Pancreas (tissue), 10 donors: ENCODE data around the gene SLC9C1. TPM values are rescaled to one million over a fixed set of nuclear protein-coding genes. Genes with fewer than 3 reads are reported as not detected.
A peak's percentile ranks its signal among the peaks of the same experiment; 100 is the strongest.

Experiments
- ATAC-seq, 4 donors: fragments of 200-7000 bp; cut with Tn5 transposase; one replicate each; pipeline versions ENCODE4 v1.8.0 to v1.9.1; 2020; ENCODE audit warnings: mild to moderate bottlenecking in 4 of 4, moderate library complexity in 4 of 4
- DNase-seq, 6 donors: peaks; one replicate each; pipeline ENCODE4 v3.0.0-alpha.2; 2020
- FAIRE-seq: peaks from 2 replicates; lab custom pipeline; 2012; peaks lifted over from hg19 to GRCh38; lab: Jason Lieb, UNC
- H3K27ac ChIP-seq, 4 donors: fragments of 200-600 bp; sonication (generic); 1 replicate in 3 of 4; 2 replicates in 1 of 4; pipeline versions ENCODE4 v1.5.0 to v1.8.0; 2020
- H3K27me3 ChIP-seq, 4 donors: fragments of 200-600 bp; one replicate each; pipeline ENCODE4 v1.8.0; 2021
- H3K36me3 ChIP-seq, 3 donors: fragments of 200-600 bp; sonication (generic) in 1 of 3; one replicate each; pipeline versions ENCODE4 v1.5.0 to v1.8.0; 2020 to 2021
- H3K4me1 ChIP-seq, 3 donors: fragments of 200-600 bp; one replicate each; pipeline ENCODE4 v1.8.0; 2021
- H3K4me3 ChIP-seq, 4 donors: fragments of 200-600 bp; sonication (generic) in 2 of 4; one replicate each; pipeline versions ENCODE4 v1.5.0 to v1.8.0; 2020 to 2021
- H3K9me3 ChIP-seq, 4 donors: fragments of 200-600 bp; one replicate each; pipeline ENCODE4 v1.8.0; 2021
- WGBS, 2 donors: extraction: QIAGEN DNeasy Blood & Tissue Kit; methylation state at CpG; one replicate each; pipeline ENCODE4 v1.1.7; 2013; 5-methylcytosine and 5-hydroxymethylcytosine counted together
- intact Hi-C, 3 donors: fragments of 100-400 bp; cut with DNase I; formaldehyde crosslinking; loops; one replicate each; pipeline versions ENCODE4 v1.11.1 to v1.14.2; 2022
- polyA plus RNA-seq, 2 donors: library from polyadenylated mRNA; stranded (reverse); fragments of 200-250 nt; gene quantifications; one replicate each; pipeline ENCODE4 v1.2.3, GENCODE V29; 2013
- total RNA-seq, 6 donors: library from RNA; stranded (reverse); fragmentation: NEBNext Ultra II Directional in 4 of 6; extraction: Animal tissue kit (Norgen Biotek cat#: 25700) in 4 of 6; gene quantifications; one replicate each; pipeline versions ENCODE4 v1.2.1 to v1.2.4, GENCODE V29; 2021 to 2023
- TF ChIP-seq, protein P1 (sequence below), 4 donors: fragments of 200-600 bp; sonication (generic) in 3 of 4; IDR thresholded peaks; one replicate each; pipeline versions ENCODE4 v1.5.0 to v1.8.0; 2021; ENCODE audit warnings: antibody characterized with exemption in 4 of 4
- donor health status: healthy with polysubstance abuse.
- donor health status: DM: no; HTN: no; CAD: no; lungs with moderate emphysema.
- donor health status: DM: no; HTN: no; CAD: no.
- donor health status: control.
- donor health status: control.
- donor health status: Bipolar disorder and iron deficiency.
- donor health status: DM: yes; HTN: yes; CAD: no.
- donor health status: DM: no; HTN: no; CAD: no.
- donor health status: DM: no; HTN: no; CAD: no.
- donor health status: DM: yes; HTN: yes; CAD: no.

The SLC9C1 gene
- total and polyA plus RNA-seq, 8 donors = 0.07 to 0.66 TPM; not detected in 6

DNA sequence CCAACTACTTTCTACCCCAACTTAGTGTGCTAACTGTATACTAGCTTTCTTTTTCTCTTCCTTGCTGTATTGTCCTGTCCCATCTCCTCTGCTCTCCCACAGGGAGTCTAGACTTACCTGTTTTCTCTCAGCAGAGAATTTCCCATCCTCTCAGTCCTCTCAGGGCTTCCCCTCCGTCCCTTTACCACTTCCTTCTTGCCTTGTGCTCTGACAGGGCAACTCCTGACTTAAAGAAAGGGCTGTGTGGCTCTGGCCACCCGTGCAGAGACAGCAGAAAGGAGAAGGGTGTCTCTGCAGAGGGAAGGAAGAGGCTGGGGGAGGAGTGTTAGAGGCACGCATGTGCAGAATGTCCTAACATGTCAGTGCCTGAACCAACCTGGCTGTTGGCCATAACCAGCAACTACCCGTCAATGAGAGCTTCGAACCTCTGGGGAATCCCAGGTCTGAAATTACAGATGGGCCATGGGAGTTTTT, 161.0 kb downstream of the SLC9C1 start, which contains the start of gene GCSAM:
Gene GCSAM, minus strand, starts transcription at position 274 of the 474 bp plus-strand sequence. Its CDS starts 128 bp downstream, at position 146.
- ATAC-seq = peak in 3 of 4 donors; percentile 21 to 68 (median 65)
- Histone ChIP-seq H3K36me3 (peaks cover 0 to 18% (median 0%) of the 10 kb centered on the region in 3 donors), H3K27ac (peak within 1 kb of the TSS in 2 of 4 donors; percentile 30 to 36), H3K4me3 (no peak within 1 kb of the TSS), H3K27me3 (no peaks in the 10 kb centered on the region), H3K4me1 (peaks cover 4 to 12% (median 6%) of the 10 kb centered on the region in 3 donors), H3K9me3 (no peaks in the 10 kb centered on the region)
- peak in 1 of 6 donors; percentile 47 for DNase-seq
- no peak for FAIRE-seq
- WGBS, 2 donors = 73 to 81% methylated on average over 5 of the region's 5 CpGs
- intact Hi-C loops = no loop called here
- TF ChIP-seq, protein P1, sequence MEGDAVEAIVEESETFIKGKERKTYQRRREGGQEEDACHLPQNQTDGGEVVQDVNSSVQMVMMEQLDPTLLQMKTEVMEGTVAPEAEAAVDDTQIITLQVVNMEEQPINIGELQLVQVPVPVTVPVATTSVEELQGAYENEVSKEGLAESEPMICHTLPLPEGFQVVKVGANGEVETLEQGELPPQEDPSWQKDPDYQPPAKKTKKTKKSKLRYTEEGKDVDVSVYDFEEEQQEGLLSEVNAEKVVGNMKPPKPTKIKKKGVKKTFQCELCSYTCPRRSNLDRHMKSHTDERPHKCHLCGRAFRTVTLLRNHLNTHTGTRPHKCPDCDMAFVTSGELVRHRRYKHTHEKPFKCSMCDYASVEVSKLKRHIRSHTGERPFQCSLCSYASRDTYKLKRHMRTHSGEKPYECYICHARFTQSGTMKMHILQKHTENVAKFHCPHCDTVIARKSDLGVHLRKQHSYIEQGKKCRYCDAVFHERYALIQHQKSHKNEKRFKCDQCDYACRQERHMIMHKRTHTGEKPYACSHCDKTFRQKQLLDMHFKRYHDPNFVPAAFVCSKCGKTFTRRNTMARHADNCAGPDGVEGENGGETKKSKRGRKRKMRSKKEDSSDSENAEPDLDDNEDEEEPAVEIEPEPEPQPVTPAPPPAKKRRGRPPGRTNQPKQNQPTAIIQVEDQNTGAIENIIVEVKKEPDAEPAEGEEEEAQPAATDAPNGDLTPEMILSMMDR (IDR thresholded peaks at IDR 0.05) = no peak

DNA sequence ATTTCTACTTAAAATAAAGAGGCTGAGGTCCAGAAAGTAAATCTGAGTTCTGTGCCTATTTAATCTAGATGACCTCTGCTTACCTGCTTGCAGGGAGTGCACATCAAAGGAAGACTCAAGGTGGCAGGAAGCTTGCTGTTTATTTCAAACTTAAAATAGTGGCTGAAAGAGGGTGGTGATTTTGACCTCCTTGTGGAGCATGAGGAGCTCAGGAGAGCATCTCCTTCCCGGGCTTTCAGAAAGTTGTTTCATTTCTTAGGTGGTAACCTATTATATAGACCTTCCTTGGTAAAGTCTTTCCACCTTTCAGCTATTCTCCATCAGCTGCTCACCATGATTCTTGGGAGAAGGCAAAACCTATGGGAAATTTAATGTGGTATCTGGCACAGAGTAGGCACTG, 161.5 kb downstream of the SLC9C1 start:
- no peak overlapping the region for H3K4me3 ChIP-seq
- H3K9me3 ChIP-seq = no peaks in the 10 kb centered on the region
- H3K27ac ChIP-seq = no peak overlapping the region
- 96% methylated on average over 1 of the region's 1 CpG for WGBS, 2 donors
- DNase-seq (no peak), FAIRE-seq (no peak), ATAC-seq (no peak)
- peaks cover 0 to 18% (median 0%) of the 10 kb centered on the region in 3 donors for H3K36me3 ChIP-seq
- TF ChIP-seq, protein P1 (IDR thresholded peaks at IDR 0.05) = no peak
- intact Hi-C loops = no loop called here
- peaks cover 4 to 12% (median 6%) of the 10 kb centered on the region in 3 donors for H3K4me1 ChIP-seq
- no peaks in the 10 kb centered on the region for H3K27me3 ChIP-seq

DNA sequence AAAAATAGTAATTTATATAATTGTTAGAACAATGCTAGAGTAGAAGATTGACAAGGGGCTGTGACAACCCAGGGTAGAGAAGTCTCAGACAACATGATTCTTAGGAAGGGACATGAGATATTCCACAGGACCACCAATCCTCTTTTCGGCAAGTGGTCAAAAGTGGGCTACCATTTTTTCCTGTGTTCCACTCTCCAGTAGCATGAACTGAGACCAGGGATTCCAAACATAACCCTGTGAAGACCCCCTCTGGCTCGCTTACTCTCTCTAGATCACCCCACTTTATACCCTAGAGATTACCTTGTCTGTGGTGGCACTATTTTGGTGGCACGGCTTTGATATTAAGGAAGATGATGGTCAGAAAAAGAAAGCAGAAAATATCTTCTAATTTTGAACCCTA, 161.9 kb downstream of the SLC9C1 start:
- FAIRE-seq = no peak
- intact Hi-C loops = no loop called here
- WGBS, 2 donors = 96 to 97% methylated on average over 3 of the region's 3 CpGs

DNA sequence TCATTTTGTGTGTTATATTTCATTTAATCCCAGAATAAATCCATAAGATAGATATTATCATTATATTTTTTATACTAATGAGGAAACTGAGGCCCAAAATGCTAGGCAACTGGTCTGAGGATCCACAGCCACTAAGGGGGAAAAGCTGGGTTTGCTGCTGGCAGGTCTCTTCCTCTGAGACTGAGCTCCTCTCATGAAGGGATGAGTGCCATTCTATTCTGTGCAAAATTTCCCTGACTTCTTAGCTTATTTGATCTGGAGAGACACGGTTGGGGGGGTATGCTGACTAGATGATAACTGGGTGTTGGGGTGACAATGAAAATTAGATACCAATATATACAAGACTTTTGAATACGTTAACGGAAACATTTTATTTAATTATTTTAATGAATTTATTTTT, 162.9 kb downstream of the SLC9C1 start:
- no peak overlapping the region for H3K4me3 ChIP-seq
- H3K36me3 ChIP-seq = peaks cover 0 to 18% (median 0%) of the 10 kb centered on the region in 3 donors
- no peaks in the 10 kb centered on the region for H3K9me3 ChIP-seq
- no peak overlapping the region for H3K27ac ChIP-seq
- FAIRE-seq (no peak), DNase-seq (no peak), ATAC-seq (no peak)
- no peaks in the 10 kb centered on the region for H3K27me3 ChIP-seq
- WGBS, 2 donors = 96 to 97% methylated on average over 3 of the region's 3 CpGs
- intact Hi-C loops = no loop called here
- H3K4me1 ChIP-seq = peaks cover 4 to 12% (median 6%) of the 10 kb centered on the region in 3 donors
- TF ChIP-seq, protein P1 (IDR thresholded peaks at IDR 0.05) = no peak

More for the DNA sequence above, 161.9 kb downstream of the SLC9C1 start:
- TF ChIP-seq, protein P1 (IDR thresholded peaks at IDR 0.05) = no peak
- Histone ChIP-seq H3K36me3 (peaks cover 0 to 18% (median 0%) of the 10 kb centered on the region in 3 donors), H3K27ac (no peak overlapping the region), H3K4me3 (no peak overlapping the region), H3K4me1 (peaks cover 4 to 12% (median 6%) of the 10 kb centered on the region in 3 donors), H3K27me3 (no peaks in the 10 kb centered on the region), H3K9me3 (no peaks in the 10 kb centered on the region)
- no peak for DNase-seq
- no peak for ATAC-seq

DNA sequence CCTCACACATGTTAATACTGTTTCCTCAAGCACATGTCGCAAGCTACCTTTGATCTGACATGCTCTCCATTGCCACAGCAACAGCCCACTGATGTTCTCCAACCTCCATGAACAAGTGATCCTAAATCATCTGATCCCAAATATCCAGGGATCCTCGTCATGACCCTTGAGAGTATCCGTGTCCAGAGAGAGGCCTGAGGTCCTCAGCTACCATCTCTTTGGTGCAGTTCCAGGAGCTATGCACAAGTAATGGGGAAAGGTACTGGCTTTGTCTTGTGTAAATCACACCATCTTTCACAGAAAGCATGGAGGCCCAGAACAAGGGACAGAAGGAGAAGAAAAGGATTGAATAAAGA, 163.4 kb downstream of the SLC9C1 start:
- FAIRE-seq = no peak
- H3K9me3 ChIP-seq = no peaks in the 10 kb centered on the region

More for the DNA sequence above, 163.4 kb downstream of the SLC9C1 start:
- DNase-seq = no peak
- TF ChIP-seq, protein P1 (IDR thresholded peaks at IDR 0.05) = no peak
- intact Hi-C loops = no loop called here
- ATAC-seq = no peak
- H3K27ac ChIP-seq = no peak overlapping the region
- WGBS, 2 donors = 93 to 94% methylated on average over 3 of the region's 3 CpGs
- H3K27me3 ChIP-seq = no peaks in the 10 kb centered on the region
- peaks cover 4 to 12% (median 6%) of the 10 kb centered on the region in 3 donors for H3K4me1 ChIP-seq
- H3K36me3 ChIP-seq = peaks cover 0 to 18% (median 0%) of the 10 kb centered on the region in 3 donors
- H3K4me3 ChIP-seq = no peak overlapping the region
